ENCODE measurements around the gene ANKRD39.

GRCh38 chr2:96839875-96840850 lies 17.7 kb downstream of the ANKRD39 start:
- no peak for TF ChIP-seq POLR2A (IDR thresholded peaks at IDR 0.05)
- no peak for TF ChIP-seq CTCF (IDR thresholded peaks at IDR 0.05)

Measured in testis (tissue), 2 donors.